GM12878 (cell line): ENCODE results near the gene MTSS2. TPM values are rescaled to one million over a fixed set of nuclear protein-coding genes. Genes with fewer than 3 reads are reported as not detected.

ENCODE experiments used
- ATAC-seq: fragments of 200-7000 bp; cut with Tn5 transposase; 3 replicates; pipeline ENCODE4 v1.9.1; 2020; ENCODE audit warnings: mild to moderate bottlenecking, moderate library complexity
- BruUV-seq: library from RNA; stranded (reverse); fragments of 400-500 nt; replicated peaks from 2 replicates; lab custom pipeline; 2021; lab: Mats Ljungman, UMichigan
- CTCF ChIA-PET: fragments of 300-600 bp; sonication (Branson Sonifier 250); formaldehyde crosslinking; extraction: SDS; loops from one replicate; lab custom pipeline; 2021; ENCODE audit warnings: inconsistent platforms; lab: Yijun Ruan, JAX
- POLR2A ChIA-PET: fragments of 350-600 bp; formaldehyde crosslinking; extraction: SDS; loops from one replicate; lab custom pipeline; 2021; ENCODE audit warnings: inconsistent platforms; lab: Charles Lee
- RAD21 ChIA-PET: fragments of 300-600 bp; sonication (Branson Sonifier 250); formaldehyde crosslinking; loops from one replicate; lab custom pipeline; 2023; ENCODE audit warnings: antibody characterized with exemption; ENCODE audit not compliant: unreplicated experiment; lab: Charles Lee
- SMC1A ChIA-PET: fragments of 300-600 bp; sonication (Branson Sonifier 250); formaldehyde crosslinking; loops from one replicate; lab custom pipeline; 2023; ENCODE audit not compliant: unreplicated experiment, uncharacterized antibody; lab: Charles Lee
- DNase-seq: peaks from one replicate; pipeline ENCODE4 v3.0.0-alpha.2; 2011; ENCODE audit warnings: low read depth, low spot score
- FAIRE-seq: peaks from 3 replicates; lab custom pipeline; 2011; peaks lifted over from hg19 to GRCh38; lab: Jason Lieb, UNC
- H2AFZ ChIP-seq: 2 replicates; pipeline ENCODE4 v1.6.0; 2011; ENCODE audit warnings: low read depth, low read length, control low read depth; ENCODE audit not compliant: control insufficient read depth
- H3K27ac ChIP-seq: 2 replicates; pipeline ENCODE4 v1.5.1; 2011; ENCODE audit warnings: control low read depth; ENCODE audit not compliant: control insufficient read depth, insufficient read depth
- H3K27me3 ChIP-seq, 2 experiments: replicated peaks in 1 of 2; 2 replicates each; pipeline versions ENCODE4 v1.6.0 to v1.6.1; 2011; ENCODE audit warnings: low read length in 1 of 2; ENCODE audit not compliant: control insufficient read depth in 2 of 2, insufficient read depth in 2 of 2
- H3K36me3 ChIP-seq, 2 experiments: 2 replicates each; pipeline ENCODE4 v1.5.1; 2011; ENCODE audit warnings: low read length in 1 of 2; ENCODE audit not compliant: control insufficient read depth in 2 of 2, insufficient read depth in 2 of 2
- H3K4me1 ChIP-seq: 2 replicates; pipeline ENCODE4 v1.6.1; 2011; ENCODE audit warnings: mild to moderate bottlenecking, low read length, moderate library complexity, mixed read lengths; ENCODE audit not compliant: control insufficient read depth, insufficient read depth
- H3K4me2 ChIP-seq: 2 replicates; pipeline ENCODE4 v1.6.0; 2011; ENCODE audit warnings: control low read depth; ENCODE audit not compliant: control insufficient read depth, insufficient read depth
- H3K4me3 ChIP-seq: fragments of 200-600 bp; sonication (generic); 2 replicates; pipeline ENCODE4 v1.5.1; 2016
- H3K79me2 ChIP-seq: 2 replicates; pipeline ENCODE4 v1.6.0; 2011; ENCODE audit warnings: low read length; ENCODE audit not compliant: control insufficient read depth, insufficient read depth
- H3K9ac ChIP-seq: 2 replicates; pipeline ENCODE4 v1.8.0; 2011; ENCODE audit warnings: low read length, control low read depth, mixed read lengths; ENCODE audit not compliant: control insufficient read depth, insufficient read depth
- H3K9me3 ChIP-seq: replicated peaks from 3 replicates; pipeline ENCODE4 v1.5.1; 2011; ENCODE audit warnings: mild to moderate bottlenecking, low read length; ENCODE audit not compliant: control insufficient read depth, insufficient read depth
- H4K20me1 ChIP-seq: 2 replicates; pipeline ENCODE4 v1.6.0; 2011; ENCODE audit not compliant: control insufficient read depth, insufficient read depth
- ATF2 ChIP-seq: IDR thresholded peaks from 2 replicates; pipeline ENCODE4 v1.6.1; 2012; ENCODE audit warnings: low read length, inconsistent platforms
- ATF7 ChIP-seq: fragments of 450-650 bp; IDR thresholded peaks from 2 replicates; pipeline ENCODE4 v1.6.1; 2016; ENCODE audit warnings: low read depth, mild to moderate bottlenecking
- CHD2 ChIP-seq: IDR thresholded peaks from 2 replicates; pipeline ENCODE4 v1.6.1; 2011; ENCODE audit warnings: low read depth, low read length, improper control_type of control experiment, borderline replicate concordance
- GATAD2B ChIP-seq: fragments of 450-650 bp; conservative IDR thresholded peaks from 2 replicates; pipeline ENCODE4 v1.6.1; 2017; ENCODE audit warnings: low read depth, mild to moderate bottlenecking, moderate library complexity
- HDAC2 ChIP-seq: fragments of 200-600 bp; sonication (generic); IDR thresholded peaks from 2 replicates; pipeline ENCODE4 v1.6.1; 2017
- HSF1 ChIP-seq: fragments of 150-350 bp; IDR thresholded peaks from 2 replicates; pipeline ENCODE4 v1.6.1; 2014; ENCODE audit warnings: mild to moderate bottlenecking, low read depth, low read length
- MXI1 ChIP-seq: fragments of 150-350 bp; IDR thresholded peaks from 2 replicates; pipeline ENCODE4 v1.6.1; 2011; ENCODE audit warnings: low read depth, mild to moderate bottlenecking, inconsistent platforms, low read length, improper control_type of control experiment
- MYC ChIP-seq: IDR thresholded peaks from 2 replicates; pipeline ENCODE4 v1.6.1; 2011; ENCODE audit warnings: mild to moderate bottlenecking, low read length, moderate library complexity, inconsistent platforms; ENCODE audit not compliant: insufficient read depth, insufficient replicate concordance, insufficient read length, severe bottlenecking
- NFIC ChIP-seq: IDR thresholded peaks from 2 replicates; pipeline ENCODE4 v1.6.1; 2012; ENCODE audit warnings: low read depth, mild to moderate bottlenecking, inconsistent platforms, low read length, moderate library complexity
- PML ChIP-seq: IDR thresholded peaks from 2 replicates; pipeline ENCODE4 v1.6.1; 2012; ENCODE audit warnings: low read length, inconsistent platforms
- POU2F2 ChIP-seq: IDR thresholded peaks from 3 replicates; pipeline ENCODE4 v1.6.1; 2011; ENCODE audit warnings: low read depth, mild to moderate bottlenecking, low read length, borderline replicate concordance
- RUNX3 ChIP-seq: IDR thresholded peaks from 2 replicates; pipeline ENCODE4 v1.6.1; 2012; ENCODE audit warnings: low read length, inconsistent platforms
- SMAD1 ChIP-seq: fragments of 450-650 bp; IDR thresholded peaks from 2 replicates; pipeline ENCODE4 v1.6.1; 2018; ENCODE audit warnings: mild to moderate bottlenecking, low read depth; ENCODE audit not compliant: partially characterized antibody
- SUPT20H ChIP-seq: IDR thresholded peaks from 2 replicates; pipeline ENCODE4 v1.6.1; 2011; ENCODE audit warnings: low read depth, mild to moderate bottlenecking, low read length, moderate library complexity, borderline replicate concordance; ENCODE audit not compliant: control insufficient read depth
- ZNF207 ChIP-seq: fragments of 450-650 bp; IDR thresholded peaks from 2 replicates; pipeline ENCODE4 v1.6.1; 2014; ENCODE audit warnings: antibody characterized with exemption, mild to moderate bottlenecking, borderline replicate concordance
- ZNF622 ChIP-seq: fragments of 450-650 bp; IDR thresholded peaks from 2 replicates; pipeline ENCODE4 v1.6.1; 2017; ENCODE audit warnings: mild to moderate bottlenecking, inconsistent platforms
- WGBS: methylation state at CpG from one replicate; pipeline ENCODE4 v1.1.6; 2016; ENCODE audit warnings: low lambda C conversion rate; ENCODE audit not compliant: insufficient replicate concordance, insufficient coverage; ENCODE audit errors: missing lambda C conversion rate; 5-methylcytosine and 5-hydroxymethylcytosine counted together
- in situ Hi-C: fragments of 300-500 bp; cut with MboI; formaldehyde crosslinking; loops from 9 replicates; pipeline ENCODE4 v1.14.3; 2018; ENCODE audit warnings: mixed read lengths
- intact Hi-C: fragments of 100-400 bp; cut with micrococcal nuclease; formaldehyde crosslinking; loops from one replicate; pipeline ENCODE4 v1.14.2; 2022; ENCODE audit not compliant: unreplicated experiment
- polyA plus RNA-seq, 11 experiments: library from polyadenylated mRNA; depleted of rRNA in 4 of 11; unstranded in 6 of 11; stranded (reverse) in 5 of 11; fragments of >200 nt; fragmentation: Nextera tagmentation in 4 of 11; fragmentation: Illumina TruSeq in 1 of 11; extraction: Ambion mirVana in 4 of 11; extraction: Trizol in 1 of 11; gene quantifications; 1 replicate in 1 of 11; 2 replicates in 10 of 11; pipeline versions ENCODE4 v1.2.1 to v1.2.3, GENCODE V29; 2011 to 2016; ENCODE audit warnings: inconsistent platforms in 2 of 11, missing spikeins in 2 of 11, low read depth in 1 of 11
- total RNA-seq, 4 experiments: library from RNA; depleted of rRNA in 3 of 4; stranded (reverse); fragments of >200 nt in 3 of 4; fragmentation: Illumina TruSeq in 1 of 4; extraction: Trizol in 1 of 4; gene quantifications; 2 replicates each; pipeline versions ENCODE4 v1.2.1 to v1.2.3, GENCODE V29; 2013 to 2021

MTSS2 gene
- total and polyA plus RNA-seq, 10 of the 15 experiments (the other 5 are each of a cell fraction or from before 2014, with no cell fraction given), result under 0.01 to 0.51 (median 0.14) TPM; not detected in 4

- no peaks in the 10 kb centered on the region for H3K4me1 ChIP-seq
- WGBS, result 84% methylated on average over 47 of the region's 56 CpGs
- intact Hi-C loops (no loop called here), in situ Hi-C loops (no loop called here)
- no peak overlapping the region for H3K4me2 ChIP-seq
- H3K4me3 ChIP-seq, result no peak overlapping the region
- no peaks in the 10 kb centered on the region for H4K20me1 ChIP-seq
- ATAC-seq (no peak), FAIRE-seq (no peak), DNase-seq (no peak)
- no peak overlapping the region for H3K27ac ChIP-seq
- no peaks in the 10 kb centered on the region for H3K36me3 ChIP-seq
- ChIA-PET RAD21 (no interaction called here), CTCF (no interaction called here), SMC1A (no interaction called here), POLR2A (no interaction called here)
- H2AFZ ChIP-seq, result no peak overlapping the region
- H3K9ac ChIP-seq, result no peak overlapping the region
- H3K9me3 ChIP-seq, result no peaks in the 10 kb centered on the region
- no peaks in the 10 kb centered on the region for H3K27me3 ChIP-seq
- no peak for TF ChIP-seq MYC
- no peak for TF ChIP-seq HDAC2
- no peak for TF ChIP-seq POU2F2
- no peak for TF ChIP-seq MXI1
- no peak for TF ChIP-seq ATF7
- TF ChIP-seq SUPT20H, result no peak
- no peak for TF ChIP-seq HSF1
- no peak for TF ChIP-seq ZNF207
- no peak for TF ChIP-seq CHD2
- TF ChIP-seq SMAD1, result no peak
- TF ChIP-seq ZNF622, result no peak
- TF ChIP-seq PML, result no peak
- no peak for TF ChIP-seq ATF2
- no peak for TF ChIP-seq GATAD2B
- TF ChIP-seq RUNX3, result no peak
- TF ChIP-seq NFIC, result no peak
- H3K79me2 ChIP-seq, result no peaks in the 10 kb centered on the region
- no TSS peak for BruUV-seq
These were observed 22.1 kb downstream of the MTSS2 start for GRCh38 chr16:70663524-70664324.
